ENCODE results near the gene PLTP.

DNA sequence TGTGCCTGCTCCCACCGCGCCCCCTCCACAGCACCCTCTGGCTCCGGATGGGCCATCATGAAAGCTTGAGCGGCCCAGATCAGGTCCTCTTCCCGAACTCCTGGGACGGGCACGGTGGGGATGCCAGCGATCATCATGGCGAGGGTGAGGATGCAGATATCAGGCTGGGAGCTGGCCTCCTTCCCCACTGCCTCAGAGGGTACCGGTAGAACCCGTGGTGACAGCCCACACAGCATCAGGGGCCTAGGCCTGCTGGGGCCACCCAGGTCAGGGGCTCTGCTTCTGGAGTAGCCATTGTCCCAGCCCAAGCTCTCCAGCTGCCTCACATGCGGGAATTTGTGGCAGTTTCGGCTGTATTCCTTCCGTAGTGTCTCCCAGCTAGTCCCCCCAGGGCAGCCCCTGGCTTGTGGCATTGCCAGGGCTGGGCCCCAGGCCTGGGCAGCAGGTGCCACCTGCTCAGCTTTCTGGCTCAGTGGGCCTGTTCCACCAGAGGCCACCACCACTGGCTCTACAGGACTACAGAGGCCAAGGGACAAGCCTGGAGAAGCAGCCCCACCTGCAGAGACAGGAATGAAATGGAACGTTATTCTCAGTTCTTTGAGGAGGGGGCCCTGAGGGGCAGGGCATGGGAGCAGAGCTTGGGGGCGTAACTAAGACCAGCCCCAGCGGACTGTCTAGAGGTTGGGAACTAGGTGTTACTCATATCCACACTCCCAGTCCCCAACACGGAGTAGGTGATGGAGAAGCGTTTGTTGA is 25.2 kb downstream of the PLTP start:
- TF ChIP-seq POLR2A (IDR thresholded peaks at IDR 0.05): no peak
- TF ChIP-seq, protein P1, sequence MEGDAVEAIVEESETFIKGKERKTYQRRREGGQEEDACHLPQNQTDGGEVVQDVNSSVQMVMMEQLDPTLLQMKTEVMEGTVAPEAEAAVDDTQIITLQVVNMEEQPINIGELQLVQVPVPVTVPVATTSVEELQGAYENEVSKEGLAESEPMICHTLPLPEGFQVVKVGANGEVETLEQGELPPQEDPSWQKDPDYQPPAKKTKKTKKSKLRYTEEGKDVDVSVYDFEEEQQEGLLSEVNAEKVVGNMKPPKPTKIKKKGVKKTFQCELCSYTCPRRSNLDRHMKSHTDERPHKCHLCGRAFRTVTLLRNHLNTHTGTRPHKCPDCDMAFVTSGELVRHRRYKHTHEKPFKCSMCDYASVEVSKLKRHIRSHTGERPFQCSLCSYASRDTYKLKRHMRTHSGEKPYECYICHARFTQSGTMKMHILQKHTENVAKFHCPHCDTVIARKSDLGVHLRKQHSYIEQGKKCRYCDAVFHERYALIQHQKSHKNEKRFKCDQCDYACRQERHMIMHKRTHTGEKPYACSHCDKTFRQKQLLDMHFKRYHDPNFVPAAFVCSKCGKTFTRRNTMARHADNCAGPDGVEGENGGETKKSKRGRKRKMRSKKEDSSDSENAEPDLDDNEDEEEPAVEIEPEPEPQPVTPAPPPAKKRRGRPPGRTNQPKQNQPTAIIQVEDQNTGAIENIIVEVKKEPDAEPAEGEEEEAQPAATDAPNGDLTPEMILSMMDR (IDR thresholded peaks at IDR 0.05 in 4 of 5, conservative IDR thresholded peaks at IDR 0.05 in 1 of 5): no peak

Measured in gastrocnemius medialis (tissue), 4 donors.